GM23248 (cell line): ENCODE data around the gene ABCC4. TPM values are rescaled to one million over a fixed set of nuclear protein-coding genes. Genes with fewer than 3 reads are reported as not detected.
"Not testable (repeated sequence)": the region's sequence is repeated elsewhere in the genome, so short reads cannot be mapped to it uniquely, and the experiment has no call there.

Source experiments
- DNase-seq: peaks from one replicate; pipeline ENCODE4 v3.0.0-alpha.2; 2015
- H2AFZ ChIP-seq: fragments of 200-600 bp; sonication (generic); 2 replicates; pipeline ENCODE4 v1.6.1; 2016; ENCODE audit warnings: antibody characterized with exemption
- H3F3A ChIP-seq: fragments of 200-600 bp; sonication (generic); 2 replicates; pipeline ENCODE4 v1.6.1; 2016; ENCODE audit warnings: mild to moderate bottlenecking, antibody characterized with exemption, mixed run types; ENCODE audit not compliant: insufficient read depth
- H3K27ac ChIP-seq: fragments of 200-600 bp; sonication (generic); 2 replicates; pipeline ENCODE4 v1.5.1; 2016; ENCODE audit warnings: mild to moderate bottlenecking
- H3K27me3 ChIP-seq: fragments of 200-600 bp; sonication (generic); replicated peaks from 2 replicates; pipeline ENCODE4 v1.6.1; 2016; ENCODE audit warnings: mild to moderate bottlenecking; ENCODE audit not compliant: insufficient read depth
- H3K36me3 ChIP-seq: fragments of 200-600 bp; sonication (generic); 2 replicates; pipeline ENCODE4 v1.6.1; 2016; ENCODE audit warnings: low read depth, mild to moderate bottlenecking
- H3K4me1 ChIP-seq: fragments of 200-600 bp; sonication (generic); 2 replicates; pipeline ENCODE4 v1.6.1; 2016; ENCODE audit warnings: mild to moderate bottlenecking; ENCODE audit not compliant: insufficient read depth
- H3K4me2 ChIP-seq: fragments of 200-600 bp; sonication (generic); one replicate; pipeline ENCODE4 v1.6.1; 2016; ENCODE audit warnings: mild to moderate bottlenecking; ENCODE audit not compliant: unreplicated experiment
- H3K4me3 ChIP-seq: fragments of 200-600 bp; sonication (generic); 2 replicates; pipeline ENCODE4 v1.5.1; 2016; ENCODE audit warnings: mild to moderate bottlenecking
- H3K79me2 ChIP-seq: fragments of 200-600 bp; sonication (generic); 2 replicates; pipeline ENCODE4 v1.6.1; 2016; ENCODE audit warnings: mild to moderate bottlenecking; ENCODE audit not compliant: insufficient read depth
- H3K9ac ChIP-seq: fragments of 200-600 bp; sonication (generic); 2 replicates; pipeline ENCODE4 v1.6.1; 2016; ENCODE audit warnings: mild to moderate bottlenecking
- H3K9me2 ChIP-seq: fragments of 200-600 bp; sonication (generic); 2 replicates; pipeline ENCODE4 v1.6.1; 2016; ENCODE audit warnings: mixed run types, mild to moderate bottlenecking, moderate library complexity; ENCODE audit not compliant: insufficient read depth
- H3K9me3 ChIP-seq: fragments of 200-600 bp; sonication (generic); one replicate; pipeline ENCODE4 v1.6.1; 2017; ENCODE audit warnings: low read depth
- H4K20me1 ChIP-seq: fragments of 200-600 bp; sonication (generic); 2 replicates; pipeline ENCODE4 v1.6.0; 2016; ENCODE audit not compliant: insufficient read depth
- EZH2 ChIP-seq: fragments of 200-600 bp; sonication (generic); IDR thresholded peaks from 2 replicates; pipeline ENCODE4 v1.6.1; 2018; ENCODE audit warnings: antibody characterized with exemption, mild to moderate bottlenecking; ENCODE audit not compliant: insufficient read depth, poor library complexity, severe bottlenecking
- EZH2phosphoT487 ChIP-seq: fragments of 200-600 bp; sonication (generic); IDR thresholded peaks from 2 replicates; pipeline ENCODE4 v1.6.1; 2018; ENCODE audit warnings: antibody characterized with exemption, moderate library complexity, mild to moderate bottlenecking, low read depth; ENCODE audit not compliant: insufficient read depth
- WGBS, 2 experiments: methylation state at CpG; one replicate each; pipeline ENCODE4 v1.1.6; 2015 to 2017; ENCODE audit warnings: low lambda C conversion rate in 2 of 2, low coverage in 1 of 2; ENCODE audit errors: missing lambda C conversion rate in 2 of 2; 5-methylcytosine and 5-hydroxymethylcytosine counted together
- in situ Hi-C: fragments of 300-500 bp; cut with MboI; formaldehyde crosslinking; loops from 2 replicates; pipeline ENCODE4 v1.15.0; 2020
- polyA plus RNA-seq: library from polyadenylated mRNA; unstranded; fragments of >200 nt; fragmentation: Nextera tagmentation; extraction: Ambion mirVana; gene quantifications from 2 replicates; pipeline ENCODE4 v1.2.1, GENCODE V29; 2016
- total RNA-seq: library from RNA; depleted of rRNA; stranded (reverse); fragments of >200 nt; shearing (Covaris generic); gene quantifications from 2 replicates; pipeline ENCODE4 v1.2.3, GENCODE V29; 2014

Gene ABCC4
- total and polyA plus RNA-seq, 2 experiments from 2014 or later, result 3.9 to 11.2 TPM

- TF ChIP-seq EZH2phosphoT487 (no peak), EZH2 (no peak)
- Histone ChIP-seq H4K20me1 (no peaks in the 10 kb centered on the region), H3K9ac (no peak overlapping the region), H3K4me1 (no peaks in the 10 kb centered on the region), H3K79me2 (no peaks in the 10 kb centered on the region), H3K27ac (no peak overlapping the region), H3K9me3 (no peaks in the 10 kb centered on the region), H3K4me2 (no peak overlapping the region), H3K4me3 (no peak overlapping the region), H3F3A (no peaks in the 10 kb centered on the region), H2AFZ (no peak overlapping the region), H3K36me3 (no peaks in the 10 kb centered on the region; the same call in 1 of the 2 replicates), H3K9me2 (no peaks in the 10 kb centered on the region), H3K27me3 (no peaks in the 10 kb centered on the region)
- in situ Hi-C loops, result no loop called here
- WGBS, 2 experiments, result 79 to 83% methylated on average over 12 of the region's 12 CpGs
- DNase-seq, result no peak
Measured at GRCh38 chr13:95207769-95208366, 93.4 kb downstream of the ABCC4 start.

- DNase-seq, result no peak
- H3K27me3 ChIP-seq, result no peaks in the 10 kb centered on the region
- no peak overlapping the region for H2AFZ ChIP-seq
- in situ Hi-C loops, result no loop called here
- H3K4me3 ChIP-seq, result no peak overlapping the region
- TF ChIP-seq EZH2phosphoT487, result no peak
- TF ChIP-seq EZH2, result no peak
- no peak overlapping the region for H3K9ac ChIP-seq
- no peak overlapping the region for H3K27ac ChIP-seq
- H3K9me2 ChIP-seq, result no peaks in the 10 kb centered on the region
- no peaks in the 10 kb centered on the region for H3F3A ChIP-seq
- 98 to 99% methylated on average over 4 of the region's 4 CpGs for WGBS, 2 experiments
- H3K4me2 ChIP-seq, result no peak overlapping the region
- H4K20me1 ChIP-seq, result no peaks in the 10 kb centered on the region
- H3K9me3 ChIP-seq, result no peaks in the 10 kb centered on the region
- H3K79me2 ChIP-seq, result no peaks in the 10 kb centered on the region
- H3K36me3 ChIP-seq, result no peaks in the 10 kb centered on the region; the same call in 1 of the 2 replicates
- H3K4me1 ChIP-seq, result no peaks in the 10 kb centered on the region
Measured at GRCh38 chr13:95206116-95206515, 95.1 kb downstream of the ABCC4 start.

DNA sequence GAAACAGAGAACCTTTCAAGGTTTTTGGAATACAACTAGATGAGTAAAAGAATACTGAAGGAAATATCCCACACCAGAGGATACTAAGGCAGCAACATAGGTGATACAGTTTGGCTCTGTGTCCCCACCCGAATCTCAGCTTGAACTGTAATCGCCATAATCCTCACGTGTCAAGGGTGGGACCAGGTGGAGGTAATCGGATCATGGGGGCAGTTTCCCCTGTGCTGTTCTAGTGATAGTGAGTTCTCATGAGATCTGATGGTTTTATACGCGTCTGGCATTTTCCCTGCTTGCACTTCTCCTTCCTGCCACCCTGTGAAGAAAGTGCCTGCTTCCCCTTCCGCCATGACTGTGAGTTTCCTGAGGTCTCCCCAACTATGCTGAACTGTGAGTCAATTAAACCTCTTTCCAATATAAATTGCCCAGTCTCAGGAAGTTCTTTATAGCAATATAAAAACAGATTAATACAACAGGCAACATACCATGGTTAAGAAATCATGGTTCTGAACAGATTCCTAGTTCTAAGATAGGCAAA, 97.0 kb downstream of the ABCC4 start:
- no peak for TF ChIP-seq EZH2
- no peak for TF ChIP-seq EZH2phosphoT487
- Histone ChIP-seq H3K4me2 (no peak overlapping the region), H3K4me1 (no peaks in the 10 kb centered on the region), H3K27ac (no peak overlapping the region), H3K9me2 (no peaks in the 10 kb centered on the region), H3K9me3 (no peaks in the 10 kb centered on the region), H2AFZ (no peak overlapping the region), H3K27me3 (no peaks in the 10 kb centered on the region), H3K4me3 (no peak overlapping the region), H3K9ac (no peak overlapping the region), H3K36me3 (no peaks in the 10 kb centered on the region; the same call in 1 of the 2 replicates), H3F3A (no peaks in the 10 kb centered on the region), H4K20me1 (no peaks in the 10 kb centered on the region), H3K79me2 (no peaks in the 10 kb centered on the region)
- WGBS, 2 experiments, result 96 to 97% methylated on average over 7 of the region's 7 CpGs
- in situ Hi-C loops, result no loop called here
- DNase-seq, result no peak

GRCh38 chr13:95201814-95202651, 99.2 kb downstream of the ABCC4 start:
- DNase-seq, result no peak
- Histone ChIP-seq H3K9ac (no peak overlapping the region), H3K27ac (no peak overlapping the region)

GRCh38 chr13:95200386-95200957, 100.8 kb downstream of the ABCC4 start:
- H3K4me1 ChIP-seq, H2AFZ ChIP-seq, H4K20me1 ChIP-seq, H3K36me3 ChIP-seq, H3K9me3 ChIP-seq, H3K9ac ChIP-seq, H3K79me2 ChIP-seq, H3K4me3 ChIP-seq, H3F3A ChIP-seq, H3K27ac ChIP-seq, H3K4me2 ChIP-seq, H3K9me2 ChIP-seq, in situ Hi-C loops, DNase-seq, H3K27me3 ChIP-seq: not testable (repeated sequence)
- whole genome bisulfite sequencing, 2 experiments, result 95 to 97% methylated on average over 13 of the region's 13 CpGs

More at GRCh38 chr13:95201814-95202651, 99.2 kb downstream of the ABCC4 start:
- H3F3A ChIP-seq, result no peaks in the 10 kb centered on the region
- H3K9me2 ChIP-seq, result no peaks in the 10 kb centered on the region
- no peaks in the 10 kb centered on the region for H3K9me3 ChIP-seq
- H3K27me3 ChIP-seq, result no peaks in the 10 kb centered on the region
- no peak overlapping the region for H2AFZ ChIP-seq
- no peak overlapping the region for H3K4me2 ChIP-seq
- no peaks in the 10 kb centered on the region for H3K79me2 ChIP-seq
- in situ Hi-C loops, result no loop called here
- no peaks in the 10 kb centered on the region; the same call in 1 of the 2 replicates for H3K36me3 ChIP-seq
- WGBS, 2 experiments, result 95 to 96% methylated on average over 12 of the region's 12 CpGs
- no peak overlapping the region for H3K4me3 ChIP-seq
- H4K20me1 ChIP-seq, result no peaks in the 10 kb centered on the region
- H3K4me1 ChIP-seq, result no peaks in the 10 kb centered on the region
- TF ChIP-seq EZH2phosphoT487 (no peak), EZH2 (no peak)
